SK-N-MC (cell line): ENCODE results near the gene BPIFA1.

Experiments
- DNase-seq: peaks from one replicate; pipeline ENCODE4 v3.0.0-alpha.2; 2011; ENCODE audit warnings: low read depth, low spot score
- H3K27ac ChIP-seq: fragments of 200-600 bp; sonication (generic); 2 replicates; pipeline ENCODE4 v1.5.1; 2016; ENCODE audit warnings: mixed run types
- H3K36me3 ChIP-seq: fragments of 200-600 bp; sonication (generic); 2 replicates; pipeline ENCODE4 v1.6.1; 2017; ENCODE audit warnings: antibody characterized with exemption, low read length, mixed read lengths; ENCODE audit not compliant: insufficient read depth
- H3K4me3 ChIP-seq: fragments of 200-600 bp; sonication (generic); 2 replicates; pipeline ENCODE4 v1.5.1; 2016
- H3K9ac ChIP-seq: fragments of 200-600 bp; sonication (generic); 2 replicates; pipeline ENCODE4 v1.8.0; 2017; ENCODE audit warnings: mixed run types, mixed read lengths; ENCODE audit not compliant: insufficient read length
- H3K9me3 ChIP-seq: fragments of 200-600 bp; sonication (generic); 2 replicates; pipeline ENCODE4 v1.6.1; 2017; ENCODE audit warnings: low read depth, mild to moderate bottlenecking, antibody characterized with exemption, low read length, moderate library complexity, mixed read lengths
- EZH2 ChIP-seq: fragments of 200-600 bp; sonication (generic); IDR thresholded peaks from one replicate; pipeline ENCODE4 v1.6.1; 2017; ENCODE audit warnings: antibody characterized with exemption
- FOXP2 ChIP-seq: optimal IDR thresholded peaks from 2 replicates; pipeline ENCODE3; 2011; ENCODE audit warnings: mild to moderate bottlenecking, moderate library complexity; ENCODE audit not compliant: insufficient read depth; ENCODE audit errors: extremely low read length, control extremely low read depth
- POLR2AphosphoS5 ChIP-seq: IDR thresholded peaks from 2 replicates; pipeline ENCODE4 v1.6.1; 2012; ENCODE audit warnings: mild to moderate bottlenecking, low read depth, low read length, borderline replicate concordance

BPIFA1 gene

GRCh38 chr20:33285861-33286495 lies 50.2 kb downstream of the BPIFA1 start:
- Histone ChIP-seq H3K4me3 (no peak overlapping the region), H3K27ac (no peak overlapping the region), H3K9me3 (no peaks in the 10 kb centered on the region), H3K9ac (no peak overlapping the region), H3K36me3 (no peaks in the 10 kb centered on the region)
- no peak for TF ChIP-seq EZH2
- TF ChIP-seq FOXP2, result no peak
- no peak for TF ChIP-seq POLR2AphosphoS5
- no peak for DNase-seq

GRCh38 chr20:33287884-33288283 lies 52.1 kb downstream of the BPIFA1 start:
- H3K9ac ChIP-seq, result no peak overlapping the region
- H3K27ac ChIP-seq, result no peak overlapping the region
- H3K9me3 ChIP-seq, result no peaks in the 10 kb centered on the region
- H3K4me3 ChIP-seq, result no peak overlapping the region
- no peaks in the 10 kb centered on the region for H3K36me3 ChIP-seq
- no peak for DNase-seq
- TF ChIP-seq POLR2AphosphoS5 (no peak), FOXP2 (no peak), EZH2 (no peak)

GRCh38 chr20:33290852-33291251 lies 55.1 kb downstream of the BPIFA1 start:
- no peaks in the 10 kb centered on the region for H3K36me3 ChIP-seq
- no peaks in the 10 kb centered on the region for H3K9me3 ChIP-seq
- no peak overlapping the region for H3K4me3 ChIP-seq
- H3K27ac ChIP-seq, result no peak overlapping the region
- no peak for DNase-seq
- no peak for TF ChIP-seq POLR2AphosphoS5
- no peak for TF ChIP-seq EZH2
- no peak for TF ChIP-seq FOXP2
- H3K9ac ChIP-seq, result no peak overlapping the region

DNA sequence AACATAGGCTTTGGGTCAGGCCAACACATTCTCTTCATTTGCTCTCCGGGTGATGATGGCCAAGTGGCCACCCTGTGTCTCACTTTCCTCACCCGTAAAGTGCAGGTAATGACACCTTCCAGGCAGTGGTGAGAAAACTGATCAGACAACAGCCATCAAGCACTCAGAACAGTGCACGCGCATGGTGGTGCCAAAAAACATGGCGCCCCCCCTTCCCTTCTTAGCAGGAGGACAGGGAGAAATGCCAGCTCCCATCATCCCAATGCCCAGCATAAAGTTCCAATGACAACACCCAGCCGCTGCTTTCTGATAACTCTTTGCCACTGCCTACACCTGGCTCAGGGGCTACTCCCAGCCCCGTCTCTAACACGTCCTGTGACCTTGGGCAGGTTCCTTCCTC lies 55.6 kb downstream of the BPIFA1 start:
- DNase-seq, result no peak
- H3K9ac ChIP-seq, result no peak overlapping the region
- TF ChIP-seq POLR2AphosphoS5 (no peak), FOXP2 (no peak), EZH2 (no peak)
- no peak overlapping the region for H3K4me3 ChIP-seq
- H3K27ac ChIP-seq, result no peak overlapping the region
- no peaks in the 10 kb centered on the region for H3K36me3 ChIP-seq
- no peaks in the 10 kb centered on the region for H3K9me3 ChIP-seq

GRCh38 chr20:33291830-33292355 lies 56.1 kb downstream of the BPIFA1 start:
- H3K4me3 ChIP-seq, result no peak overlapping the region
- H3K36me3 ChIP-seq, result no peaks in the 10 kb centered on the region
- H3K9ac ChIP-seq, result no peak overlapping the region
- DNase-seq, result no peak
- no peaks in the 10 kb centered on the region for H3K9me3 ChIP-seq
- TF ChIP-seq EZH2 (no peak), FOXP2 (no peak), POLR2AphosphoS5 (no peak)
- H3K27ac ChIP-seq, result no peak overlapping the region
